Measurements from ENCODE around the gene GTF2F1.
"Not testable (repeated sequence)": the region's sequence is repeated elsewhere in the genome, so short reads cannot be mapped to it uniquely, and the experiment has no call there.

GTF2F1 gene

DNA sequence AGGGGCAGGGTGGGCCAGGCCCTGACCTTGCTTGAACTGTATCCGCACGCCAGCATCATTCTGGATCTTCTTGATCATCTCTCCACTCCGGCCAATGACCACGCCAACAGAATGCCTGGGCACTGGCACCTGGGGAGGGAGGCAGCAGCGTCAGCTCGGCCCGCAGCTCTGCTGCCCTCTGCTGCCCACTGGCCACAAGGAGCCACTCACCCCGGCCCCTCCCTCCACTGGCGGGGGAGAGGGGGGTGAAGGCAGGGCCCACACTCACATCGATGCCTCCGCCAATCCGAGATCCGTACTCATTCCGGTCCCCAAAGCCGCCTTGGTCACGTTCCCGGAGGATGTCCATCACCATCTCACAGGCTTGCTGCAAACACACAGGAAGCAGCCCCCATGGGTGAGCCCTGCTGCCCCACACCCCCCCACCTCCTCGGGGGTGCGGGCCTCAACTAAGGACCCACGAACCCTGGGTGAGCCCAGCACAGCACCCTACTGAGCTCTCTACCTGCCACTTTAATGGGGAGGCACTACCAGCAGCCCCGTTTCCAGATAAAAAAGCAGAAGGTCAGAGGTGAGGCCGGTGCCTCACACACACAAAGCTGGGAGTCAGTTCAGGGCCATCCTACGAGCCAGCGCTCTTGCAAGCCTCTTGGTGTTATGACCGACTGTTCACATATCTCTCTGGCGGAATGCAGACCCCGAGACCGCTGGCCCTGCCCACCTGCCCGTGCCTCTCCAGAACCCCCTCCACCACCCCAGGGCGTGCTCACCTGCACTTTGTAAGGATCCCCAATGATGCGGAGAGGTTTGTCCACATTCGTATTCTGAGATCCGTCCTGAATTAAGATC lies 25.0 kb upstream of the GTF2F1 start:
- DNase-seq (ENCODE audit: low spot score) = peak; percentile 56

DNA sequence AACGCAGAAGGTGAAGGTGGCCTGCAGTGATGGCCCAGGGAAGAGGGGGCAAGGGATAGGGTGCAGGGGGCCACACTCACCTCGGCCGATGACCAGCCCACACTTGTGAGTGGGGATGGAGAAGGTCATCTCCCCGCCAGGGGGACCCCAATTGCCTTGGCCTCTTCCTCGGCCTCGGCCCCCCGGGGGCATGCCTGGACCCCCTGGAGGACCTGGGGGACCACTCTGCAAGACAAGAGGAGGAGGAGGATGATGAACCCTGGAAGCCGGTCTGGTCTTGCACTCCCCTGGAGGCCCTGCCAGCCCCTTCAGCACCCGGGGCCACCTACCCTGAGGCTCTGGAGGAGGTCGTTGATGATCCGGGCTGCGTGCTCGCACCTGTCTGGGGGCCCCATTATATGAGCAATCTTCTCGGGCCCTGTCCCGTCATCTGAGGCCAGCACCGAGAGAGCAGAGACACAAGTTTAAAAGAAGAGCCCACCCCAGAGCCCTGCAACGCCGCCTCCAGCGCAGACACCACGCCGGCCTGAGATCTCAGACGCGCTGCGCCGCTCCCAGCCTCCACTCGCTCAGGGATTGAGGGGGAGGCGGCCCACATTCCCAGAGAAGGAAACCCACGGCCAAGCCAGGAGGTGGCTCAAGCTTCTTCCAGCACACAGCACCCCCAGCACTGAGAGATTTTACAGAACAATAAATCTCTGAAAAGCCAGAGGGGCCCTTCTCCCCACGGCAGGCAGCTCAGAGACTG lies 23.9 kb upstream of the GTF2F1 start:
- DNase-seq (ENCODE audit: low spot score) = no peak

DNA sequence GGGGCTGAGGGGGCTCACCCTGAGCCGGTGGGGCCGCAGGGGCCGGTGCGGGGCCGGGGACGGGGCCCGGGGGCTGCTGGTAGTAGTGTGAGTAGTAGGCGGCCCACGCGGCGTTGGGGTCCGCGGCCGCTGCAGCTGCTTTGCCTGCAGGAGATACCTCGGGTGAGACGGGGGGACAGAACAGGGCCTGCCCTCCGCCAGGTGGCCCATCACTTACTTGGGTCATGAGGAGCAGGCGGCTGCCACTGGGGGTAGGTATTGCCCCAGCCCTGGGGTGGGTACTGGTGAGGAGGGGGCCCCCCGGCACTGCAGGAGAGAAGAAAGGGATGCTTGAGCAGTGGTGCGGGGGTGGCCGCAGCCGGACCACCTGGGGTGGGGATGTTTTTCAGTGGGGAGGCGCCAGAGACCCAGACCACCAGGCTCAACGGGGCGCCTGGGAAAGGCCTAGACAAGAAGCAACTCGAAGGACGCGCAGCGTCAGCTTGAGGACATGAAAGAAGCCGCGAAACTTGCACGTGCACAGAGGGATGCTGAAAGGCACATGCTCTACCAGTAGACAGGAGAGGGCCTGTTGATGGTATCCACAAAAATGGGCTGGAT lies 22.7 kb upstream of the GTF2F1 start:
- no peak for DNase-seq (ENCODE audit: low spot score)

DNA sequence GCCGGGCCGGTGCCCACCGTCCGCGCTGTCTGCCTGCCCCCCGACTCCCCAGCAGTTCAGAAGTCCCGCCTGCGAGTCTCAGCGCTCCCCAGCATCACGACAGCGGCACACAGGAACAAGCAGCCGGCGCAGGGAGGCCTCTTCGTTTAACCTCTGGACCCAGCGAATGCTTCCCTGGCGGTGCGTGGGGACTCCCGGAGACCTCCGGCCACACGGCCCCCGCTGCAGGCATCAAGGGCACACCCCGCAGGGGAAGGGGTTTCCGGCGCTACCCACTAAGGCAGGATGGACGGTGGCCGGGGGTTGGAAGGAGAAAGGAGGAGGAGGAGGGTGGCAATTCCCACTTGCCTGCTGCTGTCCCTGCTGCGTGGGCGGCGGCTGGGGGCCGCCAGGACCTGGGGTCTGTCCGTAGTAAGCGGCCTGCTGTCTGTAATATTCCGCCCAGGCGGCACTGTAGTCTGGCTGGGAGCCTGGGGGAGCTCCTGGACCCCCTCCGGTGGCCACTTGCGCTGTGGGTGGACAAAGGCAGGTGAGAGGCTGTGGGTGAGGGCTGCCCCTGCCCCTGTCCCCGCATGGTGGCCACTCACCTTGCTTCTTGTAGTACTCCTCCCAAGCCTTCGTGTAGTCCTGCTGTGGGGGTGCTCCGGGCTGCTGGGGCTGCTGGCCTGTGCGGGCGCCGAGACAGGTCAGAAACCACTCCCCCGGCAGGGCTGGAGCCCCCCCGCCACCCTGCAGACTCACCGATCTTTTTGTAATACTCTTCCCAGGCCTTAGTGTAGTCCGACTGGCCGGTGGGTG lies 22.0 kb upstream of the GTF2F1 start:
- no peak for DNase-seq (ENCODE audit: low spot score)

DNA sequence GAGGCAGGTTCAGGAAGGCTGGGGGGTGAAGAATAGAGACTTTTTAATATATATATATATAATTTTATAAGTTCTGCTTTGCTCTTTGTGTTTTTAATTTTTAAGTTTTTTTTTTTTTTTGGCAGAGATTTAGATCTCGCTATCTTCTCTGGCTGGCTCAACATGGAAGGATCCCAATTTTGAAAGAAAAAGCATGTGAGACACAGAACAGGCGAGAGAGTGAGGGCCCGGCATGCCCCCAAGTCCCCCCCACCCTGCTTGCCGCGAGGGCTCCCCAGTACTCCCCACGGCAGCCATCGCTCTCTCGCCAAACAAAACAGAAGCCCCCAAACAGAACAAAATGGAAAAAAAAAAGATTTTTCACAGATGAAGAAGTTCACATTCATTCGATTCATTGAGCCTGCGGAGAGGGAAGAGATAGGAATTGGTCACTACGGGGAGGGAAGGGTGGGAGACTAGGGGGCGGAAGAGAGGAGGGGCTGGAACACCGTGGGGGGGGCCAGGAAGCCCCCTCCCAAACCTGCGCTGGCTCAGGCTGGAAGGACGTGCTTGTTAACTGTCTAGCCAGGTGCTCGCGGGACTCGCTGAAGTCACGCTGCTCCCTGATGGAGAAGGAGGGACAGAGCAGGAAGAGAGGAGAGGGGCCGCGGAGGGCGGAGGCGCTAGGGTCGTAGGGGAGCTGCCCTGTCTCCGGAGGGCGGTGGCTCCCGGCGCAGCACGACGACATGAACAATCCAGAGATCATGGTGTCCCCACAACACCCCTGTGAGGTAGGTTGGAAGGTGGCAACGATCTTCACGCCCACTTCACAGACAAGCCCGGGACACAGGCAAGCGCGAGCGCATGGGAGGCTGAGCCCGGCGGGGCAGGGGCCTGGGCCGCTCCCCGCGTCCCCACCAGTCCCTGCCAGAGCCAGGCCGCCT lies 21.0 kb upstream of the GTF2F1 start:
- DNase-seq (ENCODE audit: low spot score) = no peak

DNA sequence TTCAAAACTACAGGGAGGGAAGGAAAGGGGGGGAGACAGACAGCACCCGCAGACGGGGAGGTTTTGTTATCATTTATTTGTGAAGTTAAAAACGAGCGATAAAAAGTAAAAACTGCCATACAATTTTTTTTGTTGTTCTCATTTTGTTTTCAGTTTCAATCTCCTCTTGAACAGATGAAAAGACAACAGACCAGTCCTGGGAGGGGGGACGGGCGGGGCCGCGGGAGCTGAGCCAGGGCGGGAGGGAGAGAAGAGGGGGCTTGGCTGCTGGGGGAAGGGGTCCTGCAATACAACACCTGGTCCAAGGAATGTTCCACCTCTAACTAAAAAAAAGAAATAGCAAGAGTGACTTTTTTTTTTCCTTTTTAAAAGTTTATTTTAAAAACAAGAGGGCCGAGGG lies 20.3 kb upstream of the GTF2F1 start:
- DNase-seq (ENCODE audit: low spot score) = no peak

DNA sequence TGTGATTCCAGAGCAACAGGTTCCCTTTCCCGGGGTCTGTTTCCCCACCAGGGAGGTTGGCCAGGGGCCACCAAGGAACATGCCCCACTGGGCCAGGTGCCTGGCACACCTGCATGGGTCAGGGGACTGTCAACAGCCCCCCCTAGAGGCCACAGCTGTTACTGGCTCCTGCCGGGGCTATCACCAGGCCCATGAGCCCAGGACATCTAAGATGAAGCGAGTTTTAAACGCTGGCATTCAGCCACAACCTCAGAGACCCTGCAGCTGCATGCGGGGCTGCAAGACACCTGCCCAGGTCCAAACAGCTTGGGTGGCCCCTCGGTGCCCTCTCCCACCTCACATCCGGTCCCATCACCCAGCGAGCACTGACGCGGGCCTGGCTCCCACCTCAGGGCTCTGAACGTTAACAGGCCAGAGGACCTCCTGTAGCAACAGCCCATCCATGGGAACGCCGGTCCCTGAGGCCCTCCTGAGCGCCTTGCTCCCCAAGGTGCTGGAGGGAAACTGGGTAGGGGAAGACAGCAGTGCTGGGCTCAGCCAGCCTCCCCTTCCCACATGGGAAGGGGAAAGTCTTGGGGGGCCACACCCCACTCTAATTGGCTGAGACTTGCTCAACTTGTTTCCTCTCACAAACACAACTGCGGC lies 19.6 kb upstream of the GTF2F1 start:
- peak; percentile 34 for DNase-seq (ENCODE audit: low spot score)

DNA sequence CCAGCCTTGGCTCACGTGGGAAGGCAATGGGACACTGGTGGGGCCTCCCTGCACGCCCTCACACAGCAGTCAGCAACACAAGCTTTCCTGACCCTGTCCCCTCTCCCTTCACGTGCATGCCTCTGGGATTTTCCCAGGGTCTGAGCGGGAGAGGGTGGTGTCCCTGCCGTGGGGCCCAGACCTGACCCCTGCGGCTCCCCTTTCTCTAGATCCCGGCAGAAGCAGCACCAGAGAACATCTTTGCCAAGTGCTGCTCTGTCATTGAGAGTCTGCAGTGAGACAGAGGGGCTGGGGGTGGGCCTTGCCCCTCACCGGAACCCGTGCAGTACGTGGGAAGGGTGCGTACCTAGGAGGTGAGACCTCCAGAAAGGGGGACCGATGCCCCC lies 19.1 kb upstream of the GTF2F1 start:
- DNase-seq (ENCODE audit: low spot score) = no peak

DNA sequence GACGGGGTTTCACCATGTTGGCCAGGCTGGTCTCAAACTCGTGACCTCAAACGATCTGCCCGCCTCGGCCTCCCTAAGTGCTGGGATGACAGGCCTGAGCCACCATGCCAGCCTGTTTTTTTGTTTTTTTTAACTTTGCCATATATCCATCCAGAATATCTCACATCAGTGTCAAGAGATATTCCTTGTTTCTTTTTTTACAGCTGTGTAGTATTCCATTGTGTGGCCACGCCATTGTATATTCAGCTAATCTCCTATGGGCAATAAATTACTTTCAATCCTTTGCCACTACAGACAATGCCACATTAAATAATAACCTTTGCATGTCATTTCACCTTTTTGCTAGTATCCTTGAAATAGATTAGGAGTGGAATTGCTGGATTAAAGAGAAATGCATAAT lies 16.4 kb upstream of the GTF2F1 start:
- DNase-seq (ENCODE audit: low spot score) = no peak

DNA sequence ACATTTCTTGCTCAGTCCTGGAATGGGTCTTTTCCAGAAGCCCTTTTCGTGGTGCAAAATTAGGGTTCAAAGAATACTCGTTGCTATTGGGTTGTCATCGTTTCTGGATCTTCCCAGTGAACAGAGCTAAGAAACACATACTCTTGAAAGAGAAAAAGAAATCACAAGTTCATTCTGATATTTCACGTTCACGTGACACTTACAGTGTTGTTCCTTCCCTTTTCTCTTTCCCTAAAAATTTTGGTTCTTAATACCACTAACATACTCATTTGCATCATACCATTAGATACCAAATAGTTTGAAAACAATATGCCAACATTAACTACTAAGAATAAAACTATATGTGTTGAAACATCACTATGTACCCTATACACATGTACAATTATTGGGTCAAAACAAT lies 13.4 kb upstream of the GTF2F1 start:
- DNase-seq (ENCODE audit: low spot score) = no peak

DNA sequence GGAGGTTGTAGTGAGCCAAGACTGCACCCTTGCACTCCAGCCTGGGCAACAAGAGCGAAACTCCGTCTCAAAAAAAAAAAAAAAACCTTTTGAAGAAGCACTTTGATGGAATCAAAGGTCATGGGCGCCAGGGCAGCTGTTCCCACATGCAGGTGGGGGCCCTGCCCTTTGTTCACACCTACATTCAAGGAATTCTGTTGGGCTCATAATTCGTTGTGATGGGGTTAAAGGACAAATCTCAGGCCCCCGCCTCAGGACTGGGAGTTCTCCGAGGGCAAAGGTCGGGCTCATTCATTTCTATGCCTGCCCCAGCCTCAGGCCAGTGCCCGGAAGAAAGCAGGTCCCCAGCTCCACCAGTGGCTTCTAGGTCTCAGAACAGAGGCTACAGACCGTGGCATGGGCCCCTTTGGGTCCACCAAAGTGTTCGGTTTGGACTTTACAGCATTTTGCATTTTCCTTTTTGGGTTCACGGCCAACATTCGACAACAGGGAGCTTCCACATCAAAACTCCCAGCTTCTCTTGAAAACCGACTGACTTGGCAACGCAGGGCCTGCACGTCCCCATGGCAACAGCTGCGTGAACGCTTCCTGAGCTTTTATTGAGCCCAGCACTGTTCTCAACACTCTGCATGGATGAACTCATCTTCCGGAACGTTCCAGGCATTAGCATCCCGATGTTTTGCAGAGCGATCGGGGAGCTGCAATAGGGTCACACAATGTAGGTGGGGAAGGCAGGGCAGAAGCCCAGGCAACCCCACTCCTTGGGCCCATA lies 10.1 kb upstream of the GTF2F1 start:
- DNase-seq (ENCODE audit: low spot score) = peak; percentile 69

DNA sequence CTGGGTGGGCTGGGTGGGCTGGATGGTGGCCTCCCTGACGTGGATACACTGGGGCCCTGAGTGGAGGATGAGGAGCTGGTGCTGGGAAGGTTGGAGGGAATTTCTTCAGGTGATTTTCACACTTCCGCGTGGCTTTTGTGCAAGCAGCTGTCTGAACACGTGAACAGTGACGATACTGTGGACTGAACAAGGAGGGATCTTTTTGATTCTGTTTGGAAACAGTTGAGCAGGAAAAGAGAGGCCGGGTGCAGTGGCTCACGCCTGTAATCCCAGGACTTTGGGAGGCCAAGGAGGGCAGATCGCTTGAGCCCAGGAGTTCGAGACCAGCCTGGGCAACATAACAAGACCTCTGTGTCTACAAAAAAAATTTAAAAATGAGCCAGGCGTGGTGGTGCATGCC lies 9.1 kb upstream of the GTF2F1 start:
- DNase-seq (ENCODE audit: low spot score) = no peak

DNA sequence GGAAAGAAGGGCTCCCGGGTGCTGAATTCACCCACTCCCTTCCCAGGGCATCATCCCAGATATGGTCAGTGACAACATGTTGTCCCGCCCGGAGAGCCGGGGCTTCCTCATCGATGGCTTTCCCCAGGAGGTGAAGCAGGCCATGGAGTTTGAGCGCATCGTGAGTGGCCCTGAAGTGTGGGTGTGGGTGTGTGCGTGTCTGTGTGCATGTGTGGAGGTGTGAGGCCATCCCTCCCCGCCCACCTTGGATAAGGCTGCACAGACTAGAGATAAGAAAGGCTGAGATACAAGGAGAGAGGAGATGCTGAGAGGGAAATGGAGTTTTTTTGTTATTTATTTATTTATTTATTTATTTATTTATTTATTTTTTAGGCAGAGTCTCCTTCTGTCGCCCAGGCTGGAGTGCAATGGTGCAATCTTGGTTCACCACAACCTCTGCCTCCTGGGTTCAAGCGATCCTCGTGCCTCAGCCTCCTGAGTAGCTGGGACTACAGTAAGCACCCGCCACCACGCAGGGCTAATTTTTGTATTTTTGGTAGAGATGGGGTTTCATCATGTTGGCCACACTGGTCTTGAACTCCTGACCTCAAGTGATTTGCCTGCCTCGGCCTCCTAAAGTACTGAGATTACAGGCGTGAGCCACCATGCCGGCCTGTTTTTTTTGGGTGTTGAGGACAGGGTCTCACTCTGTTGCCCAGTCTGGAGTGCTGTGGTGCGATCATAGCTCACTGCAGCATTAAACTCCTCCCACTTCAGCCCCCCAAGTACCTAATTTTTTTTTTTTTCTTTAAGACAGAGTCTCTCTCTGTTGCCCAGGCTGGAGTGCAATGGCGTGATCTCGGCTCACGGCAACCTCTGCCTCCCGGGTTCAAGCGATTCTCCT lies 7.3 kb upstream of the GTF2F1 start:
- DNase-seq (ENCODE audit: low spot score) = not testable (repeated sequence)

DNA sequence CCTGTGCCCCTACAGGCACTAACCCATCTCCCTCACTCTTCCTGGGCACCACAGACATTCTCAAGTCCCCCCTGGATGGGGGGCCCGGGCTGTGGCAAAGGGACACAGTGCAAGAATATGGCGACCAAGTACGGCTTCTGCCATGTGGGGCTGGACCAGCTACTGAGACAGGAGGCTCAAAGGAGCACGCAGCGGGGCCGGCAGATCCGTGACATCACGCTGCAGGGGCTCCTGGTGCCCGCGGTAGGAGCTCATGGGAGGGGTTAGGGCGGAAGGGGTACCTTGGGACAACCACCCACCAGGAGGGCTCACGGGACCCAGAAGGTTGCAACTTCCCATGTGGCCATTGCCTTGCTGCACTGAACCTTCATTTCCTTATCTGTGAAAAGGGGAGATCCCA lies 3.3 kb upstream of the GTF2F1 start:
- DNase-seq (ENCODE audit: low spot score) = no peak

DNA sequence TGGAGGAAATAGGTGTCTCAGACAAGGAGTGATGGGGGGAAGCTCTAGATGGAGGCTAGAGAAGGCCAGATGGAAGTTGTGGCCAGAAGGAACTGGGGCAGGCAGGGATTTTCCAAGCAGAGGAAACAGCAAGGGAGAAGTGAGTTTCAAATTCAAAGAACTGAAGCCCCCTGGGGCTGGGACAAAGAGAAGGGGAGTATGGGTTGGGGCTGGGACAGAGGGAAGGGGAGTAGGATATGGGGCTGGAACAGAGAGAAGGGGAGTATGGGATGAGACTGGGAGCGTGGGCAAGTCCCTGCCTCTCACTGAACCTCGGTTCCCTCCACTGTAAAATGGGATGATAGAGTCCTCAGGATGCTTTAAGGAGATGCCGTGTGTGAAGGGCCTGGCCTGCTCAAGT lies 1.9 kb upstream of the GTF2F1 start:
- no peak for DNase-seq (ENCODE audit: low spot score)

DNA sequence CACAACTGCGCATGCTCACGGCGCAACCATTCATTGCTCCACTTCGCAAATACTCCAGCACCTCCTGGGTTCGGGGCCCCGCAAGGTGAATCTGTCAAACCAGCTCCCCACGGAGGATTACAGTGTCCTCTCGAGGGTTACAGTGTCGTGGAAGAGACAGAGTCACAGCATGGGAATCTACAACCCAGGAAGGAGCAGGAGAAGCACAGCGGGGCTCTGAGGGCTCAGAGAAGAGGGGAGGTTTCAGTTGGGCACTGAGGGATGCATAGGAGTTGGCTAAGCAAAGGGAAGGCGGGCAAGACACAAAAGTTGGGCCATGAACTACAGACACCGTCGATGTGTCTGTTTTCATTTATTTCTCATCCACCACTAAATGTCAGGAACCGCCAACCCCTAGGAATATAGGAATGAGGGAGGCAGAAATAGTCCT lies 1.0 kb upstream of the GTF2F1 start:
- no peak for DNase-seq (ENCODE audit: low spot score)

DNA sequence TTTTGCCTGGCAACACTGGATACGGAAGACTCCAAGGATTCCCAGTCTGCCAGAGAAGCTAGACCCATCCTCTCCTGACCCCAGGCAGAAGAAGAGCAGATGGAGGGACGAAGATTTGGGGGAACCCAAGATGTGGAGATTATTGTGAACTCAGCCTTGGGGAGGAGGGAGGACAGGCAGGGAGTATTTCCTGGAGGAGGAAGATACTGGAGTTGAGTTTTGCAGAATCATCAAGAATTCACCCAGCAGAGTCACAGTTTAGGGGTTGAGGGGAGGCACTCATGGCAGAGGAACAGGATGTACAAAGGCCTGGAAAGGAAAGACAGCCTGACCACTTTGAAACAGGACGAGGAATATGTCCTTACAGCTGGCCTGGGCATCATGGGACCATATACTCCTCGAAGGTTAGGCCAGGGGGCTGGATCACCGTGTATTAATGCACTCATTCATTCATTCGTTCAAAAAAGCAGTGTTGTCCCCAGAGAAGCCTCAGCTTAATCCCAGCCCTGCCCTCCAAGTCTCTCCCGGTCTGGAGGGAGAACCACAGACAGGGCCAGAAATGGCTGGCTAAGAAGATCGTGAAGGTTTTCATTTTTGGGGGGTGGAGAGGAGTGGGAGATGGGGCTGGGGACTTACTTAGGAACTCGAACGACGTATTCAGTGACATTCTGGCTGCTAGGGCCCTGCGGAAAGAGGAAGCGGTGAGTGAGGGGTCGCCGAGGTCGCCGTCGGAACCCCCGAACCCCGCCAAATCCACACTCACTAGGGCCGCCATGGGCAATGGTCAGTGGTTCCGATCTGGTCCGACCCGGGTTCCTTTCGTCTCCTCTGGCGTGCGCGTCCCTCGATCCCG lies 517 bp downstream of the GTF2F1 start:
- DNase-seq (ENCODE audit: low spot score) = no peak

DNA sequence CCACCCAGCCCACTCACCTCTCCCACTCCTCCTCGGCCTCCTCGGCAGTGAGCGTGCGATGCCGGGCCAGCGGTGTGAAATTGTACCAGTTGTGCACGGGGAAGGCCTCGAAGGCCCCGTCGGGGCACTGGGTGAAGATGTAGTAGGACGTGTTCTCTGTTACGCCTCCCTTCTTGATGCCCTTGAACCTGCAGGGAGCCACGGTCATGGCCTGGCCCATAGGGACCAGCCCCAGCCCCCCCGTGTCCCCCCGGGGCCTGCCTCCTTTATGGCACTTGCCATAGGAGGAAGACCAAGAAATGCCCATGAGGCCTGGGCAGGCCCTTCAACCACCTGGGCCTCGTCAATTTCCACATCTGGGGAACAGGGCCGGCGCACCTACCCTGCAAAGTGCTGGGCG lies 5.6 kb downstream of the GTF2F1 start:
- no peak for DNase-seq (ENCODE audit: low spot score)
